PC-3 (cell line): ENCODE data around the gene SCN9A.

Experiments used
- CTCF ChIP-seq: fragments of 300-600 bp; sonication (generic); conservative IDR thresholded peaks from 2 replicates; pipeline ENCODE4 v1.5.1; 2017; ENCODE audit warnings: antibody characterized with exemption, low read depth, mild to moderate bottlenecking, low read length
- EZH2 ChIP-seq: fragments of 300-600 bp; sonication (generic); IDR thresholded peaks from one replicate; pipeline ENCODE4 v1.6.1; 2017; ENCODE audit warnings: antibody characterized with exemption, mild to moderate bottlenecking, low read length; ENCODE audit not compliant: unreplicated experiment

GRCh38 chr2:166406374-166406773 is 30.6 kb upstream of the SCN9A start:
- TF ChIP-seq EZH2 = no peak
- no peak for TF ChIP-seq CTCF
